Measurements from ENCODE around the gene PPP2R2C. TPM values are rescaled to one million over a fixed set of nuclear protein-coding genes. Genes with fewer than 3 reads are reported as not detected.

Gene PPP2R2C
- total and polyA plus RNA-seq, 2 donors (not counting 1 experiment from before 2014, with no cell fraction given), result 0.10 to 0.17 TPM

- H3K4me1 ChIP-seq (ENCODE audit: control insufficient read depth, extremely low read depth, insufficient read depth, low read length), result no peaks in the 10 kb centered on the region
- H4K20me1 ChIP-seq (ENCODE audit: control insufficient read depth, extremely low read depth, insufficient read depth, low read length), result no peaks in the 10 kb centered on the region
- H3K27ac ChIP-seq (ENCODE audit: insufficient read depth, low read length), result no peak overlapping the region
- no peak overlapping the region for H2AFZ ChIP-seq (ENCODE audit: low read length)
- no peak overlapping the region for H3K9ac ChIP-seq (ENCODE audit: insufficient read depth, low read length)
- peaks cover 2% of the 10 kb centered on the region for H3K27me3 ChIP-seq (ENCODE audit: control insufficient read depth, insufficient read depth, low read length)
- TF ChIP-seq CTCF (conservative IDR thresholded peaks at IDR 0.05 in 1 of 2, IDR thresholded peaks at IDR 0.05 in 1 of 2; ENCODE audit: low read depth in 1 of 2, low read length in 2 of 2), result no peak
- no peak for TF ChIP-seq EZH2 (IDR thresholded peaks at IDR 0.05; ENCODE audit: low read length, missing control alignments)
- H3K4me2 ChIP-seq (ENCODE audit: extremely low read depth, insufficient read depth, low read length), result no peak overlapping the region
- no peaks in the 10 kb centered on the region for H3K79me2 ChIP-seq (ENCODE audit: control insufficient read depth, insufficient read depth, low read length)
- H3K36me3 ChIP-seq (ENCODE audit: control insufficient read depth, insufficient read depth, low read length), result no peaks in the 10 kb centered on the region
- no peaks in the 10 kb centered on the region for H3K9me3 ChIP-seq (ENCODE audit: control insufficient read depth, insufficient read depth, low read depth, low read length)
- H3K4me3 ChIP-seq (replicated peaks in 1 of 4; ENCODE audit: control extremely low read depth in 1 of 4, insufficient read depth in 1 of 4, low read depth in 3 of 4, low read length in 4 of 4), result no peak overlapping the region
- no peak for DNase-seq (ENCODE audit: low read depth in 2 of 2)
Observed at GRCh38 chr4:6469144-6469543, 3.3 kb downstream of the PPP2R2C start.

- H3K4me1 ChIP-seq (ENCODE audit: control insufficient read depth, extremely low read depth, insufficient read depth, low read length), result no peaks in the 10 kb centered on the region
- no peak overlapping the region for H3K4me3 ChIP-seq (replicated peaks in 1 of 4; ENCODE audit: control extremely low read depth in 1 of 4, insufficient read depth in 1 of 4, low read depth in 3 of 4, low read length in 4 of 4)
- TF ChIP-seq CTCF (conservative IDR thresholded peaks at IDR 0.05 in 1 of 2, IDR thresholded peaks at IDR 0.05 in 1 of 2; ENCODE audit: low read depth in 1 of 2, low read length in 2 of 2), result no peak
- no peak for TF ChIP-seq EZH2 (IDR thresholded peaks at IDR 0.05; ENCODE audit: low read length, missing control alignments)
- no peaks in the 10 kb centered on the region for H4K20me1 ChIP-seq (ENCODE audit: control insufficient read depth, extremely low read depth, insufficient read depth, low read length)
- H3K9me3 ChIP-seq (ENCODE audit: control insufficient read depth, insufficient read depth, low read depth, low read length), result no peaks in the 10 kb centered on the region
- no peaks in the 10 kb centered on the region for H3K36me3 ChIP-seq (ENCODE audit: control insufficient read depth, insufficient read depth, low read length)
- no peaks in the 10 kb centered on the region for H3K79me2 ChIP-seq (ENCODE audit: control insufficient read depth, insufficient read depth, low read length)
- no peak overlapping the region for H2AFZ ChIP-seq (ENCODE audit: low read length)
- H3K9ac ChIP-seq (ENCODE audit: insufficient read depth, low read length), result no peak overlapping the region
- peaks cover 2% of the 10 kb centered on the region for H3K27me3 ChIP-seq (ENCODE audit: control insufficient read depth, insufficient read depth, low read length)
- H3K27ac ChIP-seq (ENCODE audit: insufficient read depth, low read length), result no peak overlapping the region
- DNase-seq (ENCODE audit: low read depth in 2 of 2), result no peak
- H3K4me2 ChIP-seq (ENCODE audit: extremely low read depth, insufficient read depth, low read length), result no peak overlapping the region
Observed at GRCh38 chr4:6468376-6468775, 4.0 kb downstream of the PPP2R2C start.

- Histone ChIP-seq H3K9me3 (ENCODE audit: control insufficient read depth, insufficient read depth, low read depth, low read length) (no peaks in the 10 kb centered on the region), H3K4me1 (ENCODE audit: control insufficient read depth, extremely low read depth, insufficient read depth, low read length) (no peaks in the 10 kb centered on the region), H2AFZ (ENCODE audit: low read length) (no peak overlapping the region), H3K27me3 (ENCODE audit: control insufficient read depth, insufficient read depth, low read length) (peaks cover 2% of the 10 kb centered on the region), H4K20me1 (ENCODE audit: control insufficient read depth, extremely low read depth, insufficient read depth, low read length) (no peaks in the 10 kb centered on the region), H3K36me3 (ENCODE audit: control insufficient read depth, insufficient read depth, low read length) (no peaks in the 10 kb centered on the region), H3K4me2 (ENCODE audit: extremely low read depth, insufficient read depth, low read length) (no peak overlapping the region), H3K9ac (ENCODE audit: insufficient read depth, low read length) (no peak overlapping the region), H3K79me2 (ENCODE audit: control insufficient read depth, insufficient read depth, low read length) (no peaks in the 10 kb centered on the region), H3K4me3 (replicated peaks in 1 of 4; ENCODE audit: control extremely low read depth in 1 of 4, insufficient read depth in 1 of 4, low read depth in 3 of 4, low read length in 4 of 4) (no peak overlapping the region), H3K27ac (ENCODE audit: insufficient read depth, low read length) (no peak overlapping the region)
- TF ChIP-seq CTCF (conservative IDR thresholded peaks at IDR 0.05 in 1 of 2, IDR thresholded peaks at IDR 0.05 in 1 of 2; ENCODE audit: low read depth in 1 of 2, low read length in 2 of 2), result no peak
- no peak for TF ChIP-seq EZH2 (IDR thresholded peaks at IDR 0.05; ENCODE audit: low read length, missing control alignments)
- no peak for DNase-seq (ENCODE audit: low read depth in 2 of 2)
Observed at GRCh38 chr4:6467600-6467999, 4.8 kb downstream of the PPP2R2C start.
